HG03097 (cell line): ENCODE results near the gene EYS.

ENCODE experiments used
- ATAC-seq: cut with Tn5 transposase; IDR thresholded peaks from one replicate; pipeline ENCODE4 v1.9.1; 2021; ENCODE audit not compliant: unreplicated experiment, low FRiP score

The EYS gene

DNA sequence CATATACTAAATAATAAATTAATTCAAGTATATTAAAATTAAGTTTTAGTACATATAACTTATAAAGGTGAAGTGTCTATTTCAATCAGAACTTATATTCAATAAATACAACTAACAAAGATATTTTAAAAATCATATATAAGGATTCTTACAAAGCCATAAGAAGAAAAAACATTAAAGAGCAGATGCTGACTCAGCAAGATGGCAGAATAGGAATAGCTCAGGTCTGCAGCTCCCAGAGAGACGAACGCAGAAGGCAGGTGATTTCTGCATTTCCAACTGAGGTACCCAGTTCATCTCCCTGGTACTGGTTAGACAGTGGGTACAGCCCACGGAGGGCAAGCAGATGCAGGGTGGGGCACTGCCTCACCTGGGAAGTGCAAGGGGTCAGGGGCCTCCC, 811.1 kb downstream of the EYS start:
- no peak for ATAC-seq

DNA sequence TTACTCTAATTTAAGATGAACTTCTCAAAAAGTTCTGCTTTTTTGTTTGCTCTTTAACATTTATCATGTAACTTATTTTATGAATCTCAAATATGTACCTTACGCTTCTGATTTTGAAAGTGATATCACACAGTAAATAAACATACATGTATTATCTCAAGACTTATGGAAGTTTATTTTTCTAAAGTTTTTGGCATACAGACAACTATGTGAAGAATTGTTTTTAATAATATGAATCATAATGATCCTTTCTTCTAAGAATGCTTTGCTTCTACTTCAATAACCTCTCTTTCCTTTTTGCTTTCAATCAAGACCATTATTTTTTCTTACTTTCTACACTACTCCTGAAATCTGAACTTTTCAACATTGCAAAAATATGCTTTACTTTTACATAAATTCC, 816.4 kb downstream of the EYS start:
- no peak for ATAC-seq

DNA sequence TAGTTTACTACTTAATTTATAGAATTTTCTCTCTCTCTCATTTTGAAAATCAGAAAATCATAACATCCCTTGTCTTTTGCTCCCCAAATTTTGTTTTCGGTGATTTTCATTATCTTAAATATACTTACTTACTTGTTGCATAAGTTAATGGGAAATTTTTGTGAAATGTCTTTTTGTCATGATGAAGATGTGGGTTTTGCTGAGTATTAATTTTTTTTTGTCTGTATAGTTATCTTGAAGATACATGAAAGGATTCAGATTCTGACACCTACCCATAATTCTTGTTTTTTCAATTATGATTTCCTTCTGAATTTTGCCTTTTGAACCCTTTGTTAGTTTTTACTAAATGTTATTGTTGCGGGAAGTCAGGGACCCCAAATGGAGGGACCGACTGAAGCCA, 817.9 kb downstream of the EYS start:
- ATAC-seq: no peak

DNA sequence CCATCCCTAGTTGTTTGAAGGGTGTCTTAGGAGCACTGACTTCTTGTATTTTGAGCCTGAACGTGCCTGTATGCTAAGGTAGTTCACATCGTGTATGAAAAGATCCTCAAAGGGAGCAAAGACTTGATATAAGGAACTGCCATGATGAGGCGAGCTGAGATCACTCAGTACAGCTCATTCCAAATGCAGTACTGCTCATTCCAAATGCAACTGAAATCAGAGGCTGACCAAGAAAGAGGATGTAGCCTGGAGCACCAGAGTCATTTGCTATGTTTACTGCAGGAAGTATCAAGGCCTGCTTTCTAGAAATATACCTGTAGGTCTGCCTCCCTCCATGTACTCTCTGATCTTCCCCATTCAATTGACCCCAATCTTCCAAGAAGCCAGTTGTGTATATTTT, 832.2 kb downstream of the EYS start:
- ATAC-seq: no peak

DNA sequence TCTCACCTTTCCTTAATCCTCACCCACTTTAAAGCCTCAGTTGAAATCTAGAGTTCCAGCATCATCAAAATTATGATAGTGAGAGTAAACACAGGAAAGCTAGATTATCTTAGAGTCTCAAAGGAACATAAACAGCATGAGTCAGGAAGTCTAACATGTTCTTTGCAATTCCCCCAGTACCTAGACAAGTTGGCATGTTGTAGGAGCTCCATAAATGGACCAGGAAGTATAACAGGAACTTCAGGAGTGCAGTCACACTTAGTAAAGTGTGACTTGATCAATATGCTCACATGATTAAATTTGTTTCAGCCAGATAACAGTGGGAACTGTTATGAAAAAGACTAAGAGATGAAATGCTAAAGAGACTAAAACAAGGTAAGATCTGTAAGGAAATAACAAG, 834.4 kb downstream of the EYS start:
- ATAC-seq: no peak

DNA sequence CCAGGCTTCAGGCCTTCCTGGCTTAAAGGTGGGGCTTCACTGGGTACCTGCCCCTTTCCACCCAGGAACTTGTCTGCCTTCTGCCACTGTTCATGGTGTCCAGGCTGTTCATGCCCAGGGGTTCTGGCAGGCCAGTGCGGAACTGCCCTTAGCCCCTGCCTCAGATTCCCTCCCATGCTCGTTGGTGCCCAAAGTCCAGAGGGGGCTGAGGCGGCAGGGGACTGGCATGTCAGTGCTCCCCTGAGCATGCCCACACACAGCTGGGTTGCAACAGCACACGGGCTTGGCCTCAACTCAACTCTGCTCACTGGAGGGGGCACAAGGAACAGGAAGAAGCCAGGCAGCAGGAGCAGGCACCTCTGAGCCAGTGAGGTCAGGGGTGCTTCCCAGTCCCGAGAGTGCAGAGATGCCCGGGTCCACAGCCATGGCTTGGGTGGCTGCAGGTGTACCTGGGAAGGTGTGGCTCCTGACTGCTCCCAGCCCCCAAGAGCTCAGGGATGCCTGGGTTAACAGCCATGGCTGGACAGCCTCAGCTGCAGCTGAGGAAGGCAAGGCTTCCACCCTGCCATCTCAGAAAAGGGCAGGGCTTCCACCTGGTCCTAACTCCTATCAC, 845.9 kb downstream of the EYS start:
- no peak for ATAC-seq

DNA sequence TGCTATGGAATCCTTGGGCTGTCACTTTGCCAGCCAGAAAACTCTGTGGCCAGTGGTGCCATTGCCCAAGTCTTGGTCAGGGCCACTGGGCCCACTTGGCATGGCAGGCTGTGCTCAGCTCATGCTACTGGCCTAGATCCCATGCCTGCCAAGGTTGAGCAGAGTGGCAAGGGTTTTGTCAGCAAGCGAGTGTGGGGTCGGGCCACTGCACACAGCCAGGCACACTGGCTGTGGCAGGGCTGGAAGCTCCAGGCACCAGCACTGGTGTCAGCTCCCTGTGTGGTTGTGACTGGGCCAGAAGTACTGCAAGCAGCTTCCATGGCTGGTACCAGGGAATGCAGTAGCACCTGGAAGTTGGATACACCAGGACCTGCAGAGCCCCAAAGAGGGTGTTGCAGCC, 846.8 kb downstream of the EYS start:
- ATAC-seq: no peak

DNA sequence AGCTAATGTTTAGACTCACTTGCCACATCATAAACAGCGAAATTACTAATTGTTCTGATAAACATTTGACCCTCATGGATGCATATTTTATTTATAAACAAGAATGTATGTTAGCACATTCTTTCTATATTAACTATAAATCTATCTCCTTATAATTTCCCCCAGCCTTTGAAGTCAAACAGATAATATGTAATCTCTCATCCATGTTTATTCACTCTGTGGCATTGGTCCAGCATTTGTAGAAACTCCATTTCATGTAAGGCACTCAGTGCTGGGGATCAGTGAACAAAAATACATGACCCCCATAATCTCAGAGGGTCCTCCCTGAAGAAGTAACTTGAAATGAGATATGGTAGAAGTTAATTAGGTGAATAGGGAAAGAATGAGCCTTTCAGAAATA, 856.9 kb downstream of the EYS start:
- no peak for ATAC-seq

DNA sequence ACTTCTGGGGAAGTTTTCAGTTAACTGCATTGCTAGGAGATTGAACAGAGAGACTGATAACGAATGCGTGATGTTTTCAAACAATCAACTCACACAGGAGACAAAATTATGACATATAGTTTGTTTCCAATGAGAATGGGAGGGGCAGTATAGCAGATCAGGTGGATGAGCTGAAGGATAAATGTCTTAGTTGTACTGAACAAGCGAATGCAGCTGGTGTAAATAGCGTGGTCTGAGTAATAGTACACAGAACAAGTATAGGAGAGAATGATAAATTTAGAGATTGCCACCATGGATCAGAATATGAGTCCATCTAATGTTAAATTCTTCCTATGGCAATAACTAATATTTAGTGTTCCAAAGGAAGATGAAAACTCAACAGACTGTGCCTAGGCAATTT, 858.6 kb downstream of the EYS start:
- ATAC-seq: no peak

DNA sequence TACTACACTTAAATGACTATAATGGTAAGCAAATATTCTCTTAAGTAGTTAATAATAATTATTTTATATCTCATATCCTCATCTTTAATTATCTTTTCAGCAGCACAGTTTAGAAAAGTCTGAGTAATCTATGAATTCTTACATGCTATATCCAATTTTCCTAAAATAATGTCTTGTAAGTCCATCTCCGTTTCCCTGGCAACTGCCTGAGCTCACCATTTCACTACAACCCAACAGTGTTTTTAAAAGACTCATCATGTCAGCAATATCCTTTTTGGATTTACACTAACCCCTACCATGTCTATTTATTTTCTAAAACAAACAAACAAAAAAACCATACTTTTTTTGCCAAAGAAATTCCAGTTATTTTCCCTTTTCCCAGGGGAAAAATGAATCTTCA, 859.6 kb downstream of the EYS start:
- no peak for ATAC-seq

DNA sequence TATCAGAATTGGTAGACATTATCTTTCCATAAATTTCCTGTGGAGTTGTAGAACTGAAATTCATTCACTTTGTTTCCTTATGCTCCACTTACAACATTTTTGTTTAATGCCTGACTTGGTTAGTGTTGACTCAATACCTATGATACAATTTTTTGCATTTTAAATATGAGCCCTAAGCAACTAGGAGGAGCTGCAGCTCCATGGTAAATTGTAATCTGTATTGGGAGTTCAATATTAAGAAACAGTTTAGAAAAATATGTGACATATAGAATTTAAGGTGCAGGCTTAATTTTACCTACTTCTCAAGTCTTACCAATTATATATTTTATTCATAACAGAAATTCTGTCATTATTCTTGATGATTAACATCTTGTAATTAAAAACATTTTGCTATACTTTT, 868.3 kb downstream of the EYS start:
- ATAC-seq: no peak

DNA sequence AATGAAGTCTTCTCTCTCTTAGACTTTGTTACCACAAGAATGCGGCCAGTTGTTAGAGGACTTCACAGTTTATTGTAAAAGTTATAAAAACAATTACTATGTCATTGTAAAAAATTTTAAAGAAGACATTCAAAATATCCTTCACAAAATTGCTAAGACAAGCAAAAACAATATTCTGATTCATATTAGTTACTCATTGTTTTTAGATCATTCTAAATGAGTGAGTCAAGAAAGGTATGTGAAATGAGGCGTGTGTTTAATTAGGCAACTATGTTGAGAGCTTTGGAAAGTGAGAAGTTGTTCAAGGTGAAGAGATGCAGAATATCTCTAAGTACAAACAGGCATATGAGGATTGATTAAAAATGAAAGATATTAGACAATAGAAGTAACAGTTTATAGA, 875.3 kb downstream of the EYS start:
- no peak for ATAC-seq

DNA sequence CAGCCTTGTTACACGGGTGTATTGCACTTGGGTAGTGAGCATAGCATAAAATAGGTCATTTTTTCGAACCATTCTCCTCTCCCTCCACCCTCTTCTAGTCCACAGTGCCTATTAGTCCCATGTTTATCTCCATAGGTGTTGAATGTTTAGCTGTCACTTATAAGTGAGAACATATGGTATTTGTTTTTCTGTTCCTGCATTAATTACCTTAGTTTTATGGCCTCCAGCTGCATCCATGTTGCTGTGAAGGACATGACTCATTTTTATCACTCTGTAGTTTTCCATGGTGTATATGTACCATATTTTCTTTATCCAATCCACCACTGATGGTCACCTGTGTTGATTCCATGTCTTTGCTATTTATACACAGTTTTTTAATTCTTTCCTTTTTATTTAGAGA, 889.5 kb downstream of the EYS start:
- no peak for ATAC-seq

DNA sequence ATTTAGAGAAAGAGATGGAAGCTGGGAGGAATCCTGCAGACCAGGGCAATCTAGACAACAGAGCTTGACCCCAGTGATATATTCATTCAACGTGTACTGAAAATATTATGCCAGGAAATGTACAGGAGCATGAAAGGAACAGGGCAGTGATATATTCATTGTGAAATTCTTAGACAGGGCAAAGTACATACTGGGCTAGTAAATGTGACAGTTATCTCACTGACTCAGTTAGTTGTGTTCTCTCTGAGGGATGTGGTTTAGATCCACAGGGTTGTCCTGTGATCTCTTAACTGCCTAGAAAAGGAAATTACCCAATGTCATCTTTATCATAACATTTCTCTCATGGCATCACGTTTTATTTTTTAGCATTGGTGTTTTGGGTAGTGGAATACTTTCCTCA, 891.3 kb downstream of the EYS start:
- ATAC-seq: no peak

DNA sequence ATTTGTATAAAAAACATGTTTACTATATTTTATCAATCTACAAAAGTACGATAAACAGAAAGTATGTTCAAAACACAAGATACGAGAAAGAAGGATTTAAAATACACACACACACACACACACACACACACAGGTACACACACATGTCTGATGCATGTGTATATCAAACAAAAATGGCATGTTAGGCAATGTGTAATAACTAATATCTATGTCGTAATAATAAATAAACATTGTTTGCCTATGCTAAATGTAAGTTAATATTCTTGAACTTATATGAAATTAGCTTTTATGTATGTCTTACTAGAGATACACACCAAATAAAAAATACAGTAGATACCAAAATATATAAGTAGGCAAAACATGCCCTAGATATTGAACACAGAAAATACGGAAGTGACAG, 894.9 kb downstream of the EYS start:
- ATAC-seq: no peak

DNA sequence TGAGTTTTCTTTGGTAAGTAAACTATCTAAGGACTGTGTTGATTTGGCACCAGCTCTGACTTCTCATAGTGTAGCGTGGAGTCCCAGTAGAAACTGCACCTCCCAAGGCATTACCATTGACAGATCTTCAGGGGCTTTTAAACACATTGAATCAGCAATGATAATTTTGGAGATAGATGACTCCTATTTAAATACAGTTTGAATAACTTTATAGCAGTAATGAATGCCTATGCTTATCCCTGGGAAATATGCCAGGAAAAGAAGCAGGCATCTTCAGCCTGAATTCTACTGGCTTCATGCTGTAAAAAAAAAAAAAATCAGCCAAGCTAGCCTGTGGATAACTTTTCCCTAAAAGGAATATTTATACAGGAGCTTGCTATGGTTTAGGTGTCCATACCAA, 895.9 kb downstream of the EYS start:
- ATAC-seq: no peak

DNA sequence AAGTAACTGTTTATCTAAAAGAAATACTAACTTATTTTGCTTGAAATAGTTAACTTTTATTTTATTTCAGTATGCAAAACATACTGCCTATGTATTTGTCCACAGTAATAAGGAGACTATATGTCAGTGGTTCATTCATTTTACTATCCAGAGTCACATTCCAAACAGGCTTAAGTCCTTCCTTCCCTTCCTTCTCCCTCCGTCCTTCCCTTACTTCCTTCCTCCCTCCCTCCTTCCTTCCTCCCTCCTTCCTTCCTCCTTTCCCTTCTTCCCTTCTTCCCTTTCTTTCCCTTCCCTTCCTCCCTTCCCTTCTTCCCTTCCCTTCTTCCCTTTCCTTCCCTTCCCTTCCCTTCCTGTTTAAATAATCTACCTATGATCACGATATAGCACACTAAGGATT, 899.2 kb downstream of the EYS start:
- no peak for ATAC-seq

DNA sequence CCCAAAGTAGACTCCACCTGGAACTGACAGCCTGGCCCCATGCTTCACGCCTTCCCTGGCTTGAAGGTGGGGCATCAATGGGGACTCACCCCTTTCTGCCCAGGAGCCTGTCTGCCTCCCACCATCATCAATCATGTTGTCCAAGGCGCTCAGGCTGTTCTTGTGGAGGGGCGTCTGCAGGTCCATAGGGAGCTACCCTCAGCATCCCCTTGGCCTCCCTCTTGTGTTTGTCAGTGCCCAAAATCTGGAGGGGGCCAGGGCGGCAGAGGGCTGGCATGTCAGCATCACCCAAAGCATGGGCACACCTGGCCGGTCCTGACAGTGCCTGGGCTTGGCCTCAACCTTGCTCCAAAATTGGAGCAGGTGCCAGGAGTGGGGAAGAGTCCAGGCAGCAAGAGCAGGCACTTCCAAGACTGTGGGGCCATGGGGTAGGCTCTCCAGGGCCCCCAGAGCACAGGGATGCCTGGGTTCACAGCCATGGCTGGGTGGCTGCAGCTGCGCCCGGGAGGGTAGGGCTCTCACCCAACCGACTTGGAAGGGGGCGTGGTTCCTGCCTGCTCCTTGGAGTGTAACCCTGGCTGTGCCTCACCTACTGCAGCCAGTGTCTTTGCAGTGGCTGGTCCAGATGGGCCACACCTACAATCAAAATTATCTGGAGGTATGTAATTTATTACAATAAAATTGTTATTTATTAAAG, 903.4 kb downstream of the EYS start:
- no peak for ATAC-seq

DNA sequence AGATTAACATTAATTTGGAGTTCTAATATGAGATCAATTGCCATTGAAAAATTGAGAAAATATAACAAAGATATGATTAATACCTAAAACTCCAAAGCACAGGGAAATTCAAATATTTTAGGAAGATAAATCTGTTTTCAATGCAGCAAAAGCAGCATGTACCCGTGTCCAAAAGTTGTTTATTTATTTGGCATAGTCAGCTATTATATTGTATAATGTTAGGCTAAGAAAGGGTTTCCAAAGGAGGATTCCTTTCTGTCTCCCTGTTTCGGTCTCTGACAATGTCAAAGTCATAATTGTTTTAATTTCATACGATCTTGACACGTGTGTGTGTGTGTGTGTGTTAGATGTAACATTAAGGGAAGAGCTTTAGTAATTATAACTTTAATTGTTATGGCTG, 914.5 kb downstream of the EYS start:
- ATAC-seq: no peak

DNA sequence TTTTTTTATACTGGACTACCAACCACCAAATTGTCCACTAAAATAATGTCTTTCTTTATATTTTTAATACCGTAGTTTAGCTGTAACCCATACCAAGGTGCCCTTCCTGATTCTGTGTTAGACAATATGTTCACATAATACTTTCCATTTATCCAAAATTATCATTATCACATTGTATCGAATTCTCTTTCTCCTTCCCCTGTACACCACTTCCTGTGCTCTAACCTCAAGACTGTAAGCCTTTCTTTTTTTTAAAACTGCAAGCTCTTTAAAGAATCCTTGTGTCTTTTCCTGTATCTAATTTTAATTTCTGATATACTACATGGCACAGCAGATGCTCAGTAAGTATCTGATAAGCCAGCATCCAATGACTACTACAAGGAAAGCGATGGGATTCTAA, 917.5 kb downstream of the EYS start:
- no peak for ATAC-seq

DNA sequence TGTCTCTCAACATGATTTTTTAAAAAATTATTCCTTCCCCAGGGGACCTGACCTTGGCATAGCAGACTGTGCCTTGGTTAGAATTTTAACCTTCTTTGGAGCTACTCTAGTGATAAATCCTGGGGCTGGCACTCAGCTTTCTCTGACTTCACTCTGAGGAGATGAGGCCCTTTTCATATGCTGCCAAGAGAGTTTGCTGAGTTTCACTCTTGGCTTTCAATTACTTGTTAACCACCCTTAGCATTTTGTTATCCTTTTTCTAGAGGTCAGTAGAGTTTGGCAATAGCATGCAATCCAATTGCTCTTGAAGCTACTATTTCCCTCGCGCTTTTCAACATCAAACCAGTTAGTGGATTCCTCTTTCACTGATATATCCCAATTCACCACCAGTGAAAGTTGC, 920.3 kb downstream of the EYS start:
- no peak for ATAC-seq

DNA sequence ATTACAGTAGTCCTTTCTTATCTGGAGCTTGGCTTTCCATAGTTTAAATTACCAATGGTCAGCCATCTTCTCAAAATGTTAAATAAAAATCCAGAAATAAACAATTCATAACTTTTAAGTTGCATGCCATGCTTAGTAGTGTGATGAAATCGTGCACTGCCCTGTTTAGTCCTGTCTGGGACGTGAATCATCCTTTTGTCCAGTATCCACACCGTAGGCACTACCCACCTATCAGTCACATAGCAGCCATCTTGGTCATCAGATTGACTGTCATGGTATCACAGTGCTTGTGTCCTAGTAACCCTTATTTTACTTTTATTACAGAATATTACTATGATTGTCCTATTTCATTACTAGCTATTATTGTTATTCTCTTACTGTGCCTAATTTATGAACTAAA, 924.1 kb downstream of the EYS start:
- ATAC-seq: no peak
